Activated CD4-positive, alpha-beta T cell treated with anti-CD3 and anti-CD28 coated beads for 4 hours (primary cell): ENCODE results near the gene MYOM3.
"Not testable (repeated sequence)": the region's sequence is repeated elsewhere in the genome, so short reads cannot be mapped to it uniquely, and the experiment has no call there.

Experiments
- DNase-seq, 2 donors: peaks; one replicate each; pipeline ENCODE4 v3.0.0-alpha.2; 2020

MYOM3 gene

GRCh38 chr1:24069817-24070216 is 42.1 kb downstream of the MYOM3 start:
- DNase-seq: no peak

- no peak for DNase-seq
These were observed 44.0 kb downstream of the MYOM3 start for GRCh38 chr1:24067978-24068377.

- DNase-seq: no peak
These were observed 46.6 kb downstream of the MYOM3 start for GRCh38 chr1:24065304-24065703.

- no peak for DNase-seq
These were observed 49.7 kb downstream of the MYOM3 start for GRCh38 chr1:24062221-24062620.

GRCh38 chr1:24060482-24060881 is 51.5 kb downstream of the MYOM3 start:
- DNase-seq: no peak

- DNase-seq: no peak
These were observed 53.1 kb downstream of the MYOM3 start for GRCh38 chr1:24058671-24059455.

GRCh38 chr1:24057171-24057570 is 54.8 kb downstream of the MYOM3 start:
- DNase-seq: no peak

- DNase-seq: no peak
These were observed 56.3 kb downstream of the MYOM3 start for GRCh38 chr1:24055681-24056080.

- DNase-seq: no peak
These were observed 59.7 kb downstream of the MYOM3 start for GRCh38 chr1:24052220-24052619.

- no peak for DNase-seq
These were observed 60.6 kb downstream of the MYOM3 start for GRCh38 chr1:24051206-24051945.

GRCh38 chr1:24049733-24050132 is 62.2 kb downstream of the MYOM3 start:
- no peak for DNase-seq

GRCh38 chr1:24048894-24049293 is 63.0 kb downstream of the MYOM3 start:
- not testable (repeated sequence) for DNase-seq

- no peak for DNase-seq
These were observed 63.6 kb downstream of the MYOM3 start for GRCh38 chr1:24048205-24048869.

GRCh38 chr1:24047110-24047477 is 64.8 kb downstream of the MYOM3 start:
- DNase-seq: no peak

GRCh38 chr1:24045771-24046170 is 66.2 kb downstream of the MYOM3 start:
- DNase-seq: no peak

GRCh38 chr1:24044672-24045071 is 67.3 kb downstream of the MYOM3 start:
- DNase-seq: not testable (repeated sequence)

GRCh38 chr1:24043345-24044032 is 68.4 kb downstream of the MYOM3 start:
- no peak for DNase-seq

GRCh38 chr1:24042315-24042714 is 69.6 kb downstream of the MYOM3 start:
- no peak for DNase-seq

GRCh38 chr1:24036088-24036487 is 75.8 kb downstream of the MYOM3 start:
- no peak for DNase-seq

- DNase-seq: no peak
These were observed 79.0 kb downstream of the MYOM3 start for GRCh38 chr1:24032981-24033380.

GRCh38 chr1:24030976-24031516 is 80.9 kb downstream of the MYOM3 start:
- DNase-seq: not testable (repeated sequence)

- DNase-seq: no peak
These were observed 84.0 kb downstream of the MYOM3 start for GRCh38 chr1:24027838-24028468.
